GM12891 (cell line): ENCODE measurements around the gene TCFL5.

Experiments
- POLR2AphosphoS5 ChIP-seq: IDR thresholded peaks from 2 replicates; pipeline ENCODE4 v1.6.1; 2011; ENCODE audit warnings: low read depth, low read length, control low read depth
- TAF1 ChIP-seq: IDR thresholded peaks from 2 replicates; pipeline ENCODE4 v1.6.1; 2011; ENCODE audit warnings: low read depth, low read length, control low read depth

DNA sequence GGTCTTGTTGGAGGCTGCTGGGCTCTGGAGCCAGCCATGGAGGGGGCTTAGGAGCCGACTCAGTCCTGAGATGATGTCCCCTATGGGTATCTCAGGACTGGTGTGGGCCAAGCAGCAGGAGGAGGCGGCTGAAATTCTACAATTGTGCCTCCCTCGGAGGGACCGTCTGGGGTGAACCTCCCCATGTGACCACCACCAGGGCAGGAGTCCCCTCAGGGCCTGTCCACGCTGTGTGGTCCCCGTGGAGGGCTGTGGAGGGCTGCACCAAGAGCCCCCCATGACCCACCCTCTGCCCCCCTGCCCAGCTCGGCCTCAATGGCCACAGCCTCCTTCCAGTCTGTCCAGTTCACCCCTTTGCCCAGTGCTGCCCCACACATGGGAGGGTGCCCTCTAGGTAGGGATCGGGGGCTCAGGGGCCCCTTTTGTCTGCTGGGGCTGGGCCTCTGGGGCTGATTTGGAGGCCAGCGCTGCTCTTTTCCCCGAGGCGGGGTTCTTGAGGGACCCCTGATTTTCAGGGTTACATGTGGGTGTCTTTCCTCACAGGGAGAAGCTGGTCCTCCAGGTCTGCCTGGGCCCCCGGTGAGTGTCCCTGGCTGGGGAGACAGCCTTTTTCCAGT is 43.5 kb downstream of the TCFL5 start:
- TF ChIP-seq POLR2AphosphoS5, result no peak
- TF ChIP-seq TAF1, result no peak
